SK-N-DZ (cell line): ENCODE results near the gene RPTN.
A peak's percentile ranks its signal among the peaks of the same experiment; 100 is the strongest.

Source experiments
- DNase-seq: peaks from one replicate; pipeline ENCODE4 v3.0.0-alpha.2; 2015; ENCODE audit warnings: low spot score

RPTN gene

DNA sequence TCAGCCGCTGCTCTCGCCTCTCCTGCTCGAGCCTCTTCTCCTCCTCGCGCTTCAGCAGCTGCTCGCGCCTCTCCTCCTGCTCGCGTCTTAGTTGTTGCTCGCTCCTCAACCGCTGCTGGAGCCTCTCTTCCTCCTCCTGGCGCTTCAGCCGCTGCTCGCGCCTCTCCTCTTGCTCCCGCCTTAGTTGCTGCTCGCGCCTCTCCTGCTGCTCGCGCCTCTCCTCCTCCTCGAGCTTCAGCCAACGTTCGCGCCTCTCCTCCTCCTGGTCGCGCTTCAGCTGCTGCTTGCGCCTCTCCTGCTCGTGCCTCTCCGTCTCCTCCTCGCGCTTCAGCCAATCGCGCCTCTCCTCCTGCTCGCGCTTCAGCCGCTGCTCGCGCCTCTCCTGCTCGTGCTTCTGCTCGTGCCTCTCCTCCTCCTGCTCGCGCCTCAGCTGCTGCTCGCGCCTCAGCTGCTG, 47.5 kb downstream of the RPTN start:
- peak; percentile 76 for DNase-seq

DNA sequence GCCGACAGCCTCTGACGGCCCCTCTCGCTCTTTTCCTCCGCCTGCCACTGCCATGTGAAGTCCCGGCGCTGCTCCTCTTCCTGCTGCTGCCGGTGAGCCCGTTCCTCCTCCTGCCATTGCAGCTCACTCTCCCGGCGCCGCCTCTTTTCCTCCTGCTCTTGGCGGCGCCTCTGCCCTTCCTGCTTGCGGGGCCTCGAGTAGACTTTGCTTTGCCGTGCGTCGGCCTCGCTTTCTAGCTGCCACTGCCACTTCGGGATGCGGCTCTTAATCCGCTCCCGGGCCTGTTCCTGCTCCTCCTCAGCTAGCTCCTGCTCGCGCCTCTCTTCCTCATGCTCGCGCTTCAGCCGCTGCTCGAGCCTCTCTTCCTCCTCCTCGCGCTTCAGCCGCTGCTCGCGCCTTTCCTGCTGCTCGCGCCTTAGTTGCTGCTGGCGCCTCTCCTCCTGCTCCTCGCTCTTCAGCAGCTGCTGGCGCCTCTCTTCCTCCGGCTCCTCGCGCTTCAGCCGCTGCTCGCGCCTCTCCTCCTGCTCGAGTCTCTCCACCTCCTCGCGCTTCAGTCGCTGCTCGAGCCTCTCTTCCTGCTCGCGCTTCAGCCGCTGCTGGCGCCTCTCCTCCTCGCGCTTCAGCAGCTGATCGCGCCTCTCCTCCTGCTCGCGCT, 48.0 kb downstream of the RPTN start:
- DNase-seq = peak; percentile 62

DNA sequence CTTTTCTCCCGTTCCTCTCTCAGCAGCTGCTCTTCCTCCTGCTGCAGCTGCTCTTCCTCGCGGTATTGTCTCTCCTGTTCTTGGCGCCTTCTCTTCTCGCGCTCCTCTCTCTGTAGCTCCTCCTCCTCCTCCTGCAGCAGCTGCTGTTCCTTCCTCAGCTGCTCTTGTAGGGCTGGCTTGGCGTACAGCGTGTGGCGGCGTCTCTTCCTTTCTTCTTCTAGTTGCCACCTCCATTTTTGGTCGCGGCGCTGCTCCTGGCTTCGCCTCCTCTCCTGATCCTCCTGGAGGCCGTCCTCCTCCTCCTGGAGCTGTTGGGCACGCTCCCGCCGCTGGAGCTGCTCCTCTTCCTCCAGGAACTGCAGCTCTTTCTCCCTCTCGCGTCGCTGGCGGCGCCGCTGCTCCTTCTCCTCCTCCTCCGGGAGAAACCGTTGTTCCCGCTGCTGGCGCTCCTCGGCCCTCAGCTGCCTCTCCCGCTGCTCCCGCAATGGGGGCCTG, 48.6 kb downstream of the RPTN start:
- peak; percentile 69 for DNase-seq

DNA sequence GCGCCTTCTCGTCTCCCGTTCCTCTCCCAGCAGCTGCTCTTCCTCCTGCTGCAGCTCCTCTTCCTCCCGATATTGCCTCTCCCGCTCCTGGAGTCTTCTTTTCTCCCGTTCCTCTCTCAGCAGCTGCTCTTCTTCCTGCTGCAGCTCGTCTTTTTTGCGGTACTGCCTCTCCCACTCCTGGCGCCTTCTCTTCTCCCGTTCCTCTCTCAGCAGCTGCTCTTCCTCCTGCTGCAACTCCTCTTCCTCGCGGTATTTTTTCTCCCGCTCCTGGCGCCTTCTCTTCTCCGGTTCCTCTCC, 49.1 kb downstream of the RPTN start:
- peak; percentile 13 for DNase-seq

DNA sequence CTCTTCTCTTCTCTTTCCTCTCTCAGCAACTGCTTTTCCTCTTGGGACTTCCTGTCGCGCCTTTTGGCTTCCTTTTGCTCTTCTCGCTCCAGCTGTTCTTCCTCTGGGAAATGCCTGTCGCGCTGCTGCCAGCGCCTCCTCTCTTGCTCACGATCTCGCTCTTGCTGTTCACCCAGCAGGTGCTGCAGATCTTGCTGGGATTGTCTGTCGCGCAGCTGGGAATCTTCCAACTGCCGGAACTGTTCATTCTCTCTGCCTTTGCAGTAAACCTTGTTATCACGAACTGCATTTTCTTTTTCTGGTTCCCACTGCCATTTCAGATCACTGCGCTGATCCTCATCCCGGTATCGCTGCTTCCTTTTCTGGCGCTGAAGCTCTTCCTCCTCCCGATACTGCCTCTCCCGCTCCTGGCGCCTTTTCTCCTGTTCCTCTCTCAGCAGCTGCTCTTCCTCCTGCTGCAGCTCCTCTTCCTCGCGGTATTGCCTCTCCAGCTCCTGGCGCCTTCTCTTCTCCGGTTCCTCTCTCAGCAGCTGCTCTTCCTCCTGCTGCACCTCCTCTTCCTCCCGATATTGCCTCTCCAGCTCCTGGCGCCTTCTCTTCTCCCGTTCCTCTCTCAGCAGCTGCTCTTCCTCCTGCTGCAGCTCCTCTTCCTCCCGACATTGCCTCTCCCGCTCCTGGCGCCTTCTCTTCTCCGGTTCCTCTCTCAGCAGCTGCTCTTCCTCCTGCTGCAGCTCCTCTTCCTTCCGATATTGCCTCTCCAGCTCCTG, 49.6 kb downstream of the RPTN start:
- DNase-seq = peak; percentile 4

DNA sequence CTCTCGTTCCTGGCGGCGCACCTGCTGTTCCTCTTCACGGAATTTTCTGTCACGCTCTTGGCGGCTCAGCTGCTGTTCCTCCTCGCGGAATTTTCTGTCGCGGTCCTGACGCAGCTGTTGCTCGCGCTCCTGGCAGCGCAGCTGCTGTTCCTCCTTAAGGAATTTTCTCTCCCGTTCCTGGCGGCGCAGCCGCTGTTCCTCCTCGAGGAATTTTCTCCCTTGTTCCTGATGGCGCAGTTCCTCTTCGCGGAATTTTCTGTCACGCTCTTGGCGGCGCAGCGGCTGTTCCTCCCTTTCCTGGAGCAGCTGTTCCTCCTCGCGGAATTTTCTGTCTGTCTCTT, 50.2 kb downstream of the RPTN start:
- DNase-seq = no peak

DNA sequence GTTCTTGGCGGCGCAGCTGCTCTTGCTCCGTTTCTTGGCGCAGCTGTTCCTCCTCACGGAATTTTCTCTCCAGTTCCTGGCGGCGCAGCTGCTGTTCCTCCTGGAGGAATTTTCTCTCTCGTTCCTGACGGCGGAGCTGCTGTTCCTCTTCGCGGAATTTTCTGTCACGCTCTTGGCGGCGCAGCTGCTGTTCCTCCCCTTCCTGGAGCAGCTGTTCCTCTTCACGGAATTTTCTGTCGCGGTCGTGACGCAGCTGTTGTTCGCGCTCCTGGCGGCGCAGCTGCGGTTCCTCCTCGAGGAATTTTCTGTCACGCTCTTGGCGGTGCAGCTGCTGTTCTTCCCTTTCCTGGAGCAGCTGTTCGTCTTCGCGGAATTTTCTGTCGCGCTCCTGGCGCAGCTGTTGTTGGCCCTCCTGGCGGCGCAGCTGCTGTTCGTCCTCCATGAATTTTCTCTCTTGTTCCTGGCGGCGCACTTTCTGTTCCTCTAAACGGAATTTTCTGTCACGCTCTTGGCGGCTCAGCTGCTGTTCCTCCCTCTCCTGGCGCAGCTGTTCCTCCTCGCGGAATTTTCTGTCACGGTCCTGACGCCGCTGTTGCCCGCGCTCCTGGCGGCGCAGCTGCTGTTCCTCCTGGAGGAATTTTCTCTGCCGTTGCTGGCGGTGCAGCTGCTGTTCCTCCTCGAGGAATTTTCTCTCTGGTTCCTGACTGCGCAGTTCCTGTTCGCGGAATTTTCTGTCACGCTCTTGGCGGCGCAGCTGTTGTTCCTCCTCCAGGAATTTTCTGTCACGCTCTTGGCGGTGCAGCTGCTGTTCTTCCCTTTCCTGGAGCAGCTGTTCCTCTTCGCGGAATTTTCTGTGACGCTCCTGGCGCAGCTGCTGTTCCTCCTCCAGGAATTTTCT, 50.8 kb downstream of the RPTN start:
- DNase-seq = no peak

DNA sequence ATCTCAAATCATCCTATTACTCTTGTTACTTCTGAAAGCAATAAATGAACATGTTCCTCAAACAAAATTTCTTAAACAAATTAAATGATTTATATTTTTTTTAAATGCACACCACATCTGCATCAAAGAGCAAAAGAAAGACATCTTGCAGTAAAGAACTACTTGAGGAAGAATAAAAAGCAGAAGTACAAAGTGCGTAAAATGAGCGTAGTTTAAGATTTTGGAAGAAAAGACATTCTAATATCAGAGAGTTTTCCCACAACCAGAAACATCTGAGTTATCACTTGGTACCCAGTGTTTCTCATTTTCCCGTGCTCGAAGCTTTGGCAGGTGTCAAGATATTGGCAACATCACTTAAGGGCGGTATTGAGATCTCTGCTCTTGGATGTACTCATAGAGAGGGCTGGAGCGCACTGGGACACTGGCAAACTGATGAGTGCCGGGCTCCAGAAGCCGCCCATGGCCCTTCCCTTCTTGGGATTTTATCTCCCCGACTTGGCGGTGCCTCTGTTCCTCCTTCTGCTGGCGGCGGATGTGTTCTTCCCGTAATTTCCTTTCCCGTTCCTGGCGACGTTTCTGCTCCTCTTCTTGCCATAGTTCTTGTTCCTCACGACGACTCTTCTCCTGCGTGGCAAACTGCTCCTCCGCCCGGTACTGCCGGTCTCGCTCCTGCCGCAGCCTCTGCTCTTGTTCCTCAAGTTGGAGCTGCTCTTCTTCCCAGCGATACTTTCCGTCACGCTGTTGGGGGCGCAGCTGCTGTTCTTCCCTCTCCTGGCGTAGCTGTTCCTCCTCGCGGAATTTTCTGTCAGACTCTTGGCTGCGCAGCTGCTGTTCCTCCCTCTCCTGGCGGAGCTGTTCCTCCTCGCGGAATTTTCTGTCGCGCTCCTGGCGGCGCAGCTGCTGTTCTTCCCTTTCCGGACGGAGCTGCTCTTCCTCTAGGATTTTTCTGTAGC, 51.7 kb downstream of the RPTN start:
- no peak for DNase-seq

DNA sequence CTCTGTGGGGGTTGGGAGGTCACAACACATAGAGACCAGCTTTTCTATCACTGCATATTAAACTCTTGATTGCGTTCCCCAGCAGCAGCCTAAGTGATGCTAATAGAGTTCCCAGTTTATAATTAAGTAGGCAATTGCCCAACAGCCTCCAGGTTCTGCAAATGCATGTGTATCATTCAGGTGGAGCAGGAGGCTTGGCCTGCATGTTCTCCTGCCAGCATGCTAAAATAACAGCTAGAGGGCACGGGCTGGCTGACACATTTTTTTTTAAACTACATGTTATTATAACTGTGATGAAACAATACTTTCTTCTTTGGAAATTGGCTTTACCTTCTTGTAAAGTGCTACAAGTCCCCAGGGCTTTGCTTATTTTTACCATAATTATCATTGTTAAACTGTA, 54.2 kb downstream of the RPTN start:
- DNase-seq = no peak
